Measurements from ENCODE around the gene PNPLA7. TPM values are rescaled to one million over a fixed set of nuclear protein-coding genes. Genes with fewer than 3 reads are reported as not detected.

Gene PNPLA7
- total and polyA plus RNA-seq, 2 of the 13 experiments (the other 11 are each of a cell fraction or from before 2014, with no cell fraction given), result 0.42 to 1.5 TPM

GRCh38 chr9:137578518-137579258 lies 28.5 kb upstream of the PNPLA7 start, which contains the start of gene DPH7 (continued):
- TF ChIP-seq ZHX2 (IDR thresholded peaks at IDR 0.05; ENCODE audit: low read depth) (no peak), ZHX2 (CRISPR knock-in tag; IDR thresholded peaks at IDR 0.05; ENCODE audit: borderline replicate concordance) (0 out of 2 replicates have a peak, but pooled peaks have one; percentile 36), XBP1 (CRISPR knock-in tag; IDR thresholded peaks at IDR 0.05) (no peak), KLF11 (CRISPR knock-in tag; IDR thresholded peaks at IDR 0.05) (no peak), ZNF207 (IDR thresholded peaks at IDR 0.05; ENCODE audit: borderline replicate concordance) (no peak), MTF2 (CRISPR knock-in tag; IDR thresholded peaks at IDR 0.05; ENCODE audit: borderline replicate concordance) (peak; percentile 64; the same call in 1 of the 2 replicates), ZBTB39 (CRISPR knock-in tag; IDR thresholded peaks at IDR 0.05) (peak; percentile 68; the same call in 1 of the 2 replicates), ZNF441 (CRISPR knock-in tag; IDR thresholded peaks at IDR 0.05; ENCODE audit: borderline replicate concordance) (no peak; the same call in 1 of the 2 replicates), ZNF451 (CRISPR knock-in tag; IDR thresholded peaks at IDR 0.05) (no peak), EP300 (IDR thresholded peaks at IDR 0.05; ENCODE audit: low read depth in 2 of 2, low read length in 2 of 2) (0 out of 4 replicates have a peak, but pooled peaks of 1 of the 2 experiments have one; percentile 30), EP300 (CRISPR knock-in tag; IDR thresholded peaks at IDR 0.05; ENCODE audit: borderline replicate concordance) (no peak), PAF1 (CRISPR knock-in tag; IDR thresholded peaks at IDR 0.05) (no peak), CHD2 (IDR thresholded peaks at IDR 0.05; ENCODE audit: low read depth, low read length) (peak; percentile 67; the same call in 1 of the 2 replicates), ATF6 (CRISPR knock-in tag; conservative IDR thresholded peaks at IDR 0.05) (0 out of 2 replicates have a peak, but pooled peaks have one; percentile 54), KDM4B (CRISPR knock-in tag; IDR thresholded peaks at IDR 0.05) (peak; percentile 63; the same call in 1 of the 2 replicates), SMARCE1 (IDR thresholded peaks at IDR 0.05; ENCODE audit: borderline replicate concordance) (no peak), ZNF121 (CRISPR knock-in tag; IDR thresholded peaks at IDR 0.05) (peak; percentile 44; the same call in 1 of the 2 replicates), RFX1 (IDR thresholded peaks at IDR 0.05) (no peak), TCF7L2 (IDR thresholded peaks at IDR 0.05; ENCODE audit: low read depth, low read length) (no peak), IRX3 (CRISPR knock-in tag; IDR thresholded peaks at IDR 0.05; ENCODE audit: borderline replicate concordance, low read depth) (no peak; the same call in 1 of the 2 replicates), MBNL3 (CRISPR knock-in tag; conservative IDR thresholded peaks at IDR 0.05) (no peak)

Measured in HepG2 (cell line).